Spleen (tissue), 11 donors: ENCODE results near the gene NEUROG3. TPM values are rescaled to one million over a fixed set of nuclear protein-coding genes. Genes with fewer than 3 reads are reported as not detected.

ENCODE experiments used
- DNase-seq: peaks from one replicate; pipeline ENCODE4 v3.0.0-alpha.2; 2020
- H3K27ac ChIP-seq, 8 donors: fragments of 200-600 bp; sonication (generic) in 7 of 8; 1 replicate in 4 of 8; 2 replicates in 4 of 8; pipeline versions ENCODE4 v1.5.0 to v1.8.0; 2016 to 2021; ENCODE audit warnings: inconsistent platforms in 4 of 8, mild to moderate bottlenecking in 4 of 8, moderate library complexity in 1 of 8
- H3K27me3 ChIP-seq, 7 donors: fragments of 200-600 bp; sonication (generic) in 6 of 7; replicated peaks in 1 of 7; 1 replicate in 4 of 7; 2 replicates in 3 of 7; pipeline versions ENCODE4 v1.5.0 to v1.8.0; 2016 to 2021; ENCODE audit warnings: inconsistent platforms in 3 of 7, mild to moderate bottlenecking in 1 of 7
- H3K36me3 ChIP-seq, 6 donors: fragments of 200-600 bp; sonication (generic) in 5 of 6; 1 replicate in 4 of 6; 2 replicates in 2 of 6; pipeline versions ENCODE4 v1.5.0 to v1.8.0; 2016 to 2021; ENCODE audit warnings: inconsistent platforms in 2 of 6
- H3K4me1 ChIP-seq, 6 donors: fragments of 200-600 bp; sonication (generic) in 5 of 6; 1 replicate in 3 of 6; 2 replicates in 3 of 6; pipeline versions ENCODE4 v1.5.0 to v1.8.0; 2016 to 2021; ENCODE audit warnings: inconsistent platforms in 3 of 6
- H3K4me3 ChIP-seq, 8 donors: fragments of 200-600 bp; sonication (generic) in 7 of 8; 1 replicate in 4 of 8; 2 replicates in 4 of 8; pipeline versions ENCODE4 v1.5.0 to v1.8.0; 2016 to 2021; ENCODE audit warnings: inconsistent platforms in 4 of 8, mild to moderate bottlenecking in 4 of 8, moderate library complexity in 2 of 8
- H3K9me3 ChIP-seq, 8 donors: fragments of 200-600 bp; sonication (generic) in 7 of 8; 1 replicate in 4 of 8; 2 replicates in 4 of 8; pipeline versions ENCODE4 v1.5.0 to v1.8.0; 2016 to 2021; ENCODE audit warnings: inconsistent platforms in 4 of 8
- POLR2A ChIP-seq, 3 donors: fragments of 450-650 bp; IDR thresholded peaks; one replicate each; pipeline ENCODE4 v1.5.1; 2017; ENCODE audit warnings: antibody characterized with exemption in 3 of 3, mild to moderate bottlenecking in 1 of 3
- POLR2AphosphoS5 ChIP-seq, 3 donors: sonication (generic); formaldehyde crosslinking; IDR thresholded peaks; one replicate each; pipeline ENCODE4 v1.5.1; 2017; ENCODE audit warnings: antibody characterized with exemption in 3 of 3
- WGBS, 5 donors: extraction: QIAGEN DNeasy Blood & Tissue Kit in 3 of 5; methylation state at CpG; one replicate each; pipeline versions ENCODE4 v1.1.5 to v1.1.7; 2013 to 2018; 5-methylcytosine and 5-hydroxymethylcytosine counted together
- intact Hi-C: fragments of 100-400 bp; cut with DNase I; formaldehyde crosslinking; loops from one replicate; pipeline ENCODE4 v1.15.0; 2023; ENCODE audit warnings: low total_unique reads
- polyA plus RNA-seq, 3 donors: library from polyadenylated mRNA; stranded (reverse); fragments of 200-250 nt; gene quantifications; one replicate each; pipeline ENCODE4 v1.2.1, GENCODE V29; 2013
- total RNA-seq, 7 donors: library from RNA; depleted of rRNA in 3 of 7; stranded (reverse); fragments of >200 nt in 3 of 7; fragmentation: NEBNext Ultra II Directional in 4 of 7; extraction: Animal tissue kit (Norgen Biotek cat#: 25700) in 4 of 7; gene quantifications; one replicate each; pipeline versions ENCODE4 v1.1.0 to v1.2.1, GENCODE V29; 2016 to 2021
- TF ChIP-seq, protein P1 (sequence below), 11 experiments: fragments of 200-600 bp in 7 of 11; fragments of 450-650 bp in 4 of 11; sonication (generic) in 4 of 11; IDR thresholded peaks in 8 of 11; conservative IDR thresholded peaks in 3 of 11; 1 replicate in 7 of 11; 2 replicates in 4 of 11; pipeline versions ENCODE4 v1.4.0 to v1.8.0; 2016 to 2021; ENCODE audit warnings: antibody characterized with exemption in 11 of 11, inconsistent platforms in 4 of 11, mild to moderate bottlenecking in 1 of 11
- donor health status: healthy with polysubstance abuse.
- donor health status: DM: no; HTN: no; CAD: no; lungs with moderate emphysema.
- donor health status: DM: no; HTN: no; CAD: no.
- donor health status: Bipolar disorder and iron deficiency.
- donor health status: healthy.
- donor health status: DM: no; HTN: no; CAD: no.
- donor health status: DM: yes; HTN: yes; CAD: no.

NEUROG3 gene
- total and polyA plus RNA-seq, 10 donors: 0.06 TPM; not detected in 8

DNA sequence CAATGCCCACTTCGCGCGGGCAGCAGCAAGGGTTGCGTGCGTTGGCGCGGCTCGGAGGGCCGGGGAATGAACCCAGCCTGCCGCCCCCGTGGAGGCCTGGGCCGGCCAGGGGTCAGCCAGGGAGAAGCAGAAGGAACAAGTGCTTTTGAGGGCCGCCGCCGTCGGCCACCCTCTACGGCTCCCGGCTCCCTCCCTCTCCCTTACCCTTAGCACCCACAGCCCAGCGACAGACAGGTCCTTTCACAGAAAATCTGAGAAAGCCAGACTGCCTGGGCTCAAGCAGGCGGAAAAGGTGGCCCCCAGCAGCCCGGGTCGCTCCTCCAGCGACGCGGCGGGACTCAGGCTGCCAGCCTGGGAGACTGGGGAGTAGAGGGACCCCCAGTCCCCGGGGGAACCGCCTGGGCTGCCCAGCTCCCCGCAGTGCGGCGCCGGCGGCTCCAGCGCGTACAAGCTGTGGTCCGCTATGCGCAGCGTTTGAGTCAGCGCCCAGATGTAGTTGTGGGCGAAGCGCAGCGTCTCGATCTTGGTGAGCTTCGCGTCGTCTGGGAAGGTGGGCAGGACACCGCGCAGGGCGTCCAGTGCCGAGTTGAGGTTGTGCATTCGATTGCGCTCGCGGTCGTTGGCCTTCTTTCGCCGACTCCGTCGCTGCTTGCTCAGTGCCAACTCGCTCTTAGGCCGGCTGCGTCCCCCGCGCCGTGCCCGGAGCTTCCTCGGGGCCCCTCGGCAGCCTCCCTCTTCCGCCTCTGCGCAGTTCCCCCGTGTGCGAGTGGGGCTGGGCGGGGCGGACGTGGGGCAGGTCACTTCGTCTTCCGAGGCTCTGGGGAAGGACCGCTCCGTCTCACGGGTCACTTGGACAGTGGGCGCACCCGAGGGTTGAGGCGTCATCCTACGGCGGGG is 815 bp downstream of the NEUROG3 start:
- no peaks in the 10 kb centered on the region for H3K9me3 ChIP-seq

DNA sequence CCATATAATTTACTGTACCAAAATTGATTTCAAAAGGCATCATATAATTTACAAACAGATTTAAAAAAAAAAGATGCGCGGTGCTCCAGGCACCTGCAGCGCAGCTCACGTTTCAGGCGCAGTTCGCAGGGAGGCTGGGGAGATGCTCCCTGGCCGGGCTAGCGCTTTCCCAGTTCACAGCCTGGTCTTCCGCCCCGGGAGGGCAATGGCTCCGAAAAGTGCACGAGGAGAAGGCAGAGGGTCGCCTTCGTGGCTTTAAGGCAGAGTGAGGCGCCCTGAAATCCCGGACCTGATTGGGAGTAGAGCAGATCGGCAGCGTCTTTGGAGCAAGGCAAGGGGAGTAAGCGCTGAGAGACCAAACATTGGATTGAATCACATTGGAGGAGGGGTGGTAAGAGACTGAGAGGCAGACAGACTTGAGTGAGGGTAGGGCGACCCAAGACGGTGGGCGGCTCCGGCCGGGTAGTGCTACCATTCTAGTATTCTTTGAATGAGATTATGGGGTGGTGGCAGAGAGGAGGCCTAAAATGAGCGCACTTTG is 1.5 kb downstream of the NEUROG3 start:
- no peak for DNase-seq
- no peak for TF ChIP-seq POLR2A (IDR thresholded peaks at IDR 0.05)
- no peak for TF ChIP-seq POLR2AphosphoS5 (IDR thresholded peaks at IDR 0.05)
- TF ChIP-seq, protein P1, sequence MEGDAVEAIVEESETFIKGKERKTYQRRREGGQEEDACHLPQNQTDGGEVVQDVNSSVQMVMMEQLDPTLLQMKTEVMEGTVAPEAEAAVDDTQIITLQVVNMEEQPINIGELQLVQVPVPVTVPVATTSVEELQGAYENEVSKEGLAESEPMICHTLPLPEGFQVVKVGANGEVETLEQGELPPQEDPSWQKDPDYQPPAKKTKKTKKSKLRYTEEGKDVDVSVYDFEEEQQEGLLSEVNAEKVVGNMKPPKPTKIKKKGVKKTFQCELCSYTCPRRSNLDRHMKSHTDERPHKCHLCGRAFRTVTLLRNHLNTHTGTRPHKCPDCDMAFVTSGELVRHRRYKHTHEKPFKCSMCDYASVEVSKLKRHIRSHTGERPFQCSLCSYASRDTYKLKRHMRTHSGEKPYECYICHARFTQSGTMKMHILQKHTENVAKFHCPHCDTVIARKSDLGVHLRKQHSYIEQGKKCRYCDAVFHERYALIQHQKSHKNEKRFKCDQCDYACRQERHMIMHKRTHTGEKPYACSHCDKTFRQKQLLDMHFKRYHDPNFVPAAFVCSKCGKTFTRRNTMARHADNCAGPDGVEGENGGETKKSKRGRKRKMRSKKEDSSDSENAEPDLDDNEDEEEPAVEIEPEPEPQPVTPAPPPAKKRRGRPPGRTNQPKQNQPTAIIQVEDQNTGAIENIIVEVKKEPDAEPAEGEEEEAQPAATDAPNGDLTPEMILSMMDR (IDR thresholded peaks at IDR 0.05 in 8 of 11, conservative IDR thresholded peaks at IDR 0.05 in 3 of 11): no peak
- intact Hi-C loops: no loop called here
- Histone ChIP-seq H3K36me3 (no peaks in the 10 kb centered on the region), H3K27ac (no peak overlapping the region), H3K4me1 (peaks cover 25 to 42% (median 34%) of the 10 kb centered on the region in 6 donors), H3K27me3 (peaks cover 0 to 100% (median 97%) of the 10 kb centered on the region in 7 donors), H3K9me3 (no peaks in the 10 kb centered on the region), H3K4me3 (peak overlapping the region in 5 of 8 donors; percentile 25 to 72 (median 45))
- 3 to 5% (median 4%) methylated on average over 25 of the region's 25 CpGs for WGBS, 5 donors

More for the DNA sequence above, 815 bp downstream of the NEUROG3 start:
- H3K27me3 ChIP-seq: peaks cover 0 to 100% (median 97%) of the 10 kb centered on the region in 7 donors
- no peak overlapping the region for H3K27ac ChIP-seq
- 1 to 6% (median 2%) methylated on average over 51 to 85 of the region's 85 CpGs for WGBS, 5 donors
- TF ChIP-seq, protein P1 (IDR thresholded peaks at IDR 0.05 in 8 of 11, conservative IDR thresholded peaks at IDR 0.05 in 3 of 11): no peak
- TF ChIP-seq POLR2A (IDR thresholded peaks at IDR 0.05) (no peak), POLR2AphosphoS5 (IDR thresholded peaks at IDR 0.05) (peak in 1 of 3 donors; percentile 23)
- DNase-seq: no peak
- H3K4me3 ChIP-seq: peak overlapping the region; percentile 16 to 72 (median 44)
- H3K4me1 ChIP-seq: peaks cover 25 to 42% (median 34%) of the 10 kb centered on the region in 6 donors
- no peaks in the 10 kb centered on the region for H3K36me3 ChIP-seq
- intact Hi-C loops: no loop called here

DNA sequence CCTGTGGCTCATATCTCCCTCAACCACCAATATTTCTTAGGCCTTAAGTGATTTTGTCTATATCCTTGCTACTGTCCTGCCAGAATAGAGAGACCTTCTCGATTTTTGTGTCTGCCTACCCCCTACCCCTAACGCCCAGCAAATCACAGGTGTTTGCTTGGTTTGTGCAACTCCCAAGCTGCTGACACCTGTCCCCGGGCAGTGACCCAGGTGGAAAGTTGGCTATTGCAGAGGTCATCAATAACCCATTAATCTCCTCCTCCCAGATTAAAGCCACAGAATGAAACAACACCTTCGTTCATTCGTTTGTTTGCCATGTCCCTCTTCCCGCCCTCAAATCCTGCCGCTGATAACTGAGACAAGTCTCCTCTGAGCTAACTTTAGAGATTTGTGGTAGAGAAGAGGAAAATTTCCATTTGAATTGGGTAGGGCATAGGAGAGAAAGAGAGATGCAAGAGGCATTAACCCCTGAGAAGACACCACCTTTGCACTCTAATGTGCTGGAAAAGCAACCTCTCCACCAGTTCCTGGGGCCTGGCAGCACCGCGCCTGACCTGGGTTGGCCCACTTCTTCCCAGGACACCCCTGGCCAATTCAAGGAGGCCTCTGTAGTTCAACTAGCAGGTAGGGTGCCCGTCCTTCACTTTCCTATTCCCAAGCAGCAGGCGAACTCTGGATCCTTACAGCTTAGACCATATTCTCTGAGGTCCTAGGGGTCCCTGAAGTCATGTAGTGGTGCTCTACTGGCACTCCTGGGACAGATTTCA is 3.0 kb downstream of the NEUROG3 start:
- 6 to 13% (median 7%) methylated on average over 9 to 11 of the region's 11 CpGs for WGBS, 5 donors
- DNase-seq: no peak
- peaks cover 0 to 100% (median 89%) of the 10 kb centered on the region in 7 donors for H3K27me3 ChIP-seq

More for the DNA sequence above, 3.0 kb downstream of the NEUROG3 start:
- H3K4me3 ChIP-seq: no peak overlapping the region
- no peaks in the 10 kb centered on the region for H3K9me3 ChIP-seq
- H3K4me1 ChIP-seq: peaks cover 25 to 42% (median 34%) of the 10 kb centered on the region in 6 donors
- intact Hi-C loops: no loop called here
- no peaks in the 10 kb centered on the region for H3K36me3 ChIP-seq
- H3K27ac ChIP-seq: no peak overlapping the region
- TF ChIP-seq POLR2AphosphoS5 (IDR thresholded peaks at IDR 0.05) (no peak), POLR2A (IDR thresholded peaks at IDR 0.05) (no peak)
- TF ChIP-seq, protein P1 (IDR thresholded peaks at IDR 0.05 in 8 of 11, conservative IDR thresholded peaks at IDR 0.05 in 3 of 11): no peak
